H1 (cell line): Measurements from ENCODE around the gene TEKT5. TPM values are rescaled to one million over a fixed set of nuclear protein-coding genes. Genes with fewer than 3 reads are reported as not detected.

Source experiments
- CTCF ChIA-PET: fragments of 300-600 bp; sonication (Branson Sonifier 250); formaldehyde crosslinking; loops from one replicate; lab custom pipeline; 2021; ENCODE audit not compliant: partially characterized antibody; lab: Charles Lee
- POLR2A ChIA-PET: fragments of 300-600 bp; sonication (Branson Sonifier 250); formaldehyde crosslinking; loops from one replicate; lab custom pipeline; 2021; ENCODE audit warnings: inconsistent platforms; ENCODE audit not compliant: partially characterized antibody; lab: Charles Lee
- DNase-seq, 2 experiments: peaks; one replicate each; pipeline versions ENCODE4 v3.0.0 to v3.0.0-alpha.2; 2010 to 2022; ENCODE audit warnings: low spot score in 2 of 2, low read depth in 1 of 2, mixed read lengths in 1 of 2
- FAIRE-seq: peaks from 2 replicates; lab custom pipeline; 2011; peaks lifted over from hg19 to GRCh38; lab: Jason Lieb, UNC
- H2AFZ ChIP-seq: 2 replicates; pipeline ENCODE4 v1.8.1; 2012; ENCODE audit warnings: low read length, inconsistent platforms
- H2AK5ac ChIP-seq: 2 replicates; pipeline ENCODE4 v1.6.1; 2013; ENCODE audit warnings: low read depth, low read length
- H2BK120ac ChIP-seq: replicated peaks from 2 replicates; pipeline ENCODE3; 2013; ENCODE audit warnings: low read depth, low read length, inconsistent platforms
- H2BK12ac ChIP-seq: 2 replicates; pipeline ENCODE4 v1.6.1; 2013; ENCODE audit warnings: low read depth, low read length
- H2BK15ac ChIP-seq: 2 replicates; pipeline ENCODE4 v1.6.1; 2013; ENCODE audit warnings: low read length
- H2BK20ac ChIP-seq: 2 replicates; pipeline ENCODE4 v1.6.1; 2013; ENCODE audit warnings: low read length
- H2BK5ac ChIP-seq: 2 replicates; pipeline ENCODE4 v1.6.1; 2013; ENCODE audit warnings: low read depth, low read length
- H3K14ac ChIP-seq: 2 replicates; pipeline ENCODE4 v1.6.1; 2013; ENCODE audit warnings: inconsistent platforms; ENCODE audit not compliant: insufficient read length
- H3K18ac ChIP-seq: 2 replicates; pipeline ENCODE4 v1.6.1; 2013; ENCODE audit warnings: low read length; ENCODE audit errors: extremely low read depth
- H3K23ac ChIP-seq: 2 replicates; pipeline ENCODE4 v1.6.1; 2013; ENCODE audit warnings: inconsistent platforms; ENCODE audit not compliant: insufficient read length
- H3K23me2 ChIP-seq: 2 replicates; pipeline ENCODE4 v1.6.1; 2013; ENCODE audit warnings: low read depth, low read length
- H3K27ac ChIP-seq: 2 replicates; pipeline ENCODE4 v1.6.1; 2011; ENCODE audit warnings: low read depth, low read length, inconsistent platforms
- H3K27me3 ChIP-seq, 4 experiments: replicated peaks in 1 of 4; 1 replicate in 1 of 4; 2 replicates in 3 of 4; pipeline versions ENCODE4 v1.6.1 to v1.8.1; 2011 to 2013; ENCODE audit warnings: low read length in 3 of 4, mild to moderate bottlenecking in 3 of 4, inconsistent platforms in 2 of 4, mixed read lengths in 2 of 4, moderate library complexity in 1 of 4; ENCODE audit not compliant: control insufficient read depth in 3 of 4, insufficient read depth in 3 of 4; ENCODE audit errors: extremely low read depth in 1 of 4
- H3K36me3 ChIP-seq, 4 experiments: 2 replicates each; pipeline versions ENCODE4 v1.6.1 to v1.8.1; 2011 to 2013; ENCODE audit warnings: mild to moderate bottlenecking in 4 of 4, low read length in 3 of 4, moderate library complexity in 2 of 4, control low read depth in 1 of 4, inconsistent platforms in 1 of 4; ENCODE audit not compliant: insufficient read depth in 4 of 4, control insufficient read depth in 2 of 4
- H3K4ac ChIP-seq: replicated peaks from 2 replicates; pipeline ENCODE3; 2013; ENCODE audit warnings: low read length, low read depth, mixed read lengths, inconsistent platforms; ENCODE audit not compliant: insufficient read length
- H3K4me1 ChIP-seq, 4 experiments: replicated peaks in 1 of 4; 1 replicate in 1 of 4; 2 replicates in 3 of 4; pipeline versions ENCODE4 v1.6.1 to v1.8.1; 2011 to 2013; ENCODE audit warnings: low read length in 3 of 4, inconsistent platforms in 2 of 4, mixed read lengths in 1 of 4; ENCODE audit not compliant: insufficient read depth in 4 of 4, control insufficient read depth in 3 of 4
- H3K4me2 ChIP-seq, 2 experiments: 2 replicates each; pipeline versions ENCODE4 v1.6.1 to v1.8.1; 2011 to 2013; ENCODE audit warnings: low read depth in 2 of 2, low read length in 2 of 2, control low read depth in 1 of 2, inconsistent platforms in 1 of 2, mild to moderate bottlenecking in 1 of 2; ENCODE audit not compliant: insufficient read depth in 1 of 2
- H3K4me3 ChIP-seq, 4 experiments: fragments of 200-600, 300-600 bp in 1 of 4; sonication (generic), shearing (Covaris generic), sonication (Bioruptor Twin) in 1 of 4; 2 replicates each; pipeline versions ENCODE4 v1.5.1 to v1.8.1; 2011 to 2016; ENCODE audit warnings: low read length in 4 of 4, low read depth in 3 of 4, control low read depth in 2 of 4, inconsistent platforms in 2 of 4, mild to moderate bottlenecking in 2 of 4, mixed read lengths in 1 of 4, moderate library complexity in 1 of 4; ENCODE audit not compliant: insufficient read depth in 2 of 4; ENCODE audit errors: extremely low read depth in 1 of 4
- H3K56ac ChIP-seq: replicated peaks from 2 replicates; pipeline ENCODE3; 2013; ENCODE audit warnings: low read depth, mild to moderate bottlenecking, mixed read lengths, low read length, inconsistent platforms; ENCODE audit not compliant: insufficient read length
- H3K79me1 ChIP-seq: 2 replicates; pipeline ENCODE4 v1.6.1; 2013; ENCODE audit warnings: low read depth, low read length, control low read depth
- H3K79me2 ChIP-seq, 2 experiments: 2 replicates each; pipeline versions ENCODE4 v1.6.1 to v1.8.1; 2012 to 2013; ENCODE audit warnings: low read length in 2 of 2, mild to moderate bottlenecking in 2 of 2, inconsistent platforms in 1 of 2; ENCODE audit not compliant: insufficient read depth in 2 of 2, control insufficient read depth in 1 of 2
- H3K9ac ChIP-seq, 4 experiments: replicated peaks in 1 of 4; 1 replicate in 1 of 4; 2 replicates in 3 of 4; pipeline versions ENCODE4 v1.6.1 to v1.8.1; 2011 to 2013; ENCODE audit warnings: low read depth in 3 of 4, low read length in 3 of 4, control low read depth in 2 of 4, mild to moderate bottlenecking in 2 of 4, moderate library complexity in 2 of 4, inconsistent platforms in 1 of 4; ENCODE audit errors: extremely low read depth in 1 of 4
- H3K9me3 ChIP-seq, 2 experiments: 2 replicates each; pipeline versions ENCODE4 v1.6.1 to v1.8.1; 2012 to 2013; ENCODE audit warnings: mild to moderate bottlenecking in 2 of 2, moderate library complexity in 2 of 2, control low read depth in 1 of 2, inconsistent platforms in 1 of 2, low read depth in 1 of 2, low read length in 1 of 2, mixed read lengths in 1 of 2; ENCODE audit not compliant: insufficient read depth in 2 of 2
- H4K20me1 ChIP-seq, 2 experiments: replicated peaks in 1 of 2; 2 replicates each; pipeline versions ENCODE3 to v1.8.1; 2011 to 2013; ENCODE audit warnings: inconsistent platforms in 2 of 2, low read length in 2 of 2, mild to moderate bottlenecking in 1 of 2; ENCODE audit not compliant: insufficient read depth in 2 of 2, control insufficient read depth in 1 of 2
- H4K5ac ChIP-seq: 2 replicates; pipeline ENCODE4 v1.6.1; 2013; ENCODE audit warnings: low read length, low read depth, mixed read lengths, inconsistent platforms; ENCODE audit not compliant: insufficient read length
- H4K8ac ChIP-seq: 2 replicates; pipeline ENCODE4 v1.8.0; 2013; ENCODE audit warnings: mild to moderate bottlenecking, moderate library complexity, low read length, inconsistent platforms; ENCODE audit not compliant: insufficient read depth; ENCODE audit errors: extremely low read depth
- H4K91ac ChIP-seq: replicated peaks from 2 replicates; pipeline ENCODE3; 2013; ENCODE audit warnings: low read length, mixed read lengths, inconsistent platforms; ENCODE audit not compliant: insufficient read length
- CREB1 ChIP-seq: IDR thresholded peaks from 2 replicates; pipeline ENCODE4 v1.6.1; 2012; ENCODE audit warnings: inconsistent platforms
- CTCF ChIP-seq, 3 experiments: IDR thresholded peaks; 1 replicate in 2 of 3; 2 replicates in 1 of 3; pipeline versions ENCODE4 v1.5.1 to v1.6.1; 2011; ENCODE audit warnings: low read length in 3 of 3, mild to moderate bottlenecking in 3 of 3, inconsistent platforms in 2 of 3, low read depth in 1 of 3, moderate library complexity in 1 of 3; ENCODE audit not compliant: insufficient read depth in 1 of 3; ENCODE audit errors: control extremely low read depth in 1 of 3
- JUND ChIP-seq: IDR thresholded peaks from 2 replicates; pipeline ENCODE4 v1.6.1; 2011; ENCODE audit warnings: mild to moderate bottlenecking, improper control_type of control experiment, low read length
- RAD21 ChIP-seq, 2 experiments: IDR thresholded peaks in 1 of 2; conservative IDR thresholded peaks in 1 of 2; 2 replicates each; pipeline ENCODE4 v1.6.1; 2011; ENCODE audit warnings: low read depth in 2 of 2, low read length in 2 of 2, improper control_type of control experiment in 1 of 2, inconsistent platforms in 1 of 2, mild to moderate bottlenecking in 1 of 2, moderate library complexity in 1 of 2
- SIX5 ChIP-seq: IDR thresholded peaks from 2 replicates; pipeline ENCODE4 v1.6.1; 2011; ENCODE audit warnings: mild to moderate bottlenecking, low read depth, low read length
- YY1 ChIP-seq: IDR thresholded peaks from 2 replicates; pipeline ENCODE4 v1.6.1; 2011; ENCODE audit warnings: low read depth, mild to moderate bottlenecking, low read length
- WGBS, 2 experiments: shearing (Covaris generic) in 1 of 2; methylation state at CpG; one replicate each; pipeline versions ENCODE4 v1.1.6 to v1.1.7; 2013 to 2015; ENCODE audit warnings: low lambda C conversion rate in 2 of 2, mixed read lengths in 2 of 2, inconsistent platforms in 1 of 2, low coverage in 1 of 2, missing lambda C conversion rate in 1 of 2; ENCODE audit not compliant: insufficient replicate concordance in 2 of 2, insufficient coverage in 1 of 2, insufficient read length in 1 of 2; ENCODE audit errors: extremely low coverage in 1 of 2, missing lambda C conversion rate in 1 of 2; 5-methylcytosine and 5-hydroxymethylcytosine counted together
- polyA plus RNA-seq, 7 experiments: library from polyadenylated mRNA; depleted of rRNA in 3 of 7; stranded (reverse) in 5 of 7; unstranded in 2 of 7; fragments of >200 nt in 5 of 7; fragments of 200-250 nt in 2 of 7; gene quantifications; 1 replicate in 5 of 7; 2 replicates in 1 of 7; 4 replicates in 1 of 7; pipeline versions ENCODE4 v1.2.1 to v1.2.3, GENCODE V29; 2011 to 2013; ENCODE audit warnings: missing spikeins in 2 of 7, mixed read lengths in 2 of 7
- total RNA-seq: library from RNA; stranded (reverse); fragmentation: NEBNext Ultra II Directional; extraction: Animal tissue kit (Norgen Biotek cat#: 25700); gene quantifications from 2 replicates; pipeline ENCODE4 v1.2.1, GENCODE V29; 2021

Gene TEKT5
- total and polyA plus RNA-seq, 2 of the 8 experiments (the other 6 are each of a cell fraction or from before 2014, with no cell fraction given), result 0.95 TPM; not detected in 1

GRCh38 chr16:10629592-10629963 is 65.2 kb downstream of the TEKT5 start:
- Histone ChIP-seq H3K4me3 (no peak overlapping the region), H2AK5ac (no peak overlapping the region), H3K14ac (no peak overlapping the region), H3K18ac (no peak overlapping the region), H3K23ac (no peak overlapping the region), H2BK15ac (no peak overlapping the region), H2BK120ac (no peak overlapping the region), H3K4me2 (no peak overlapping the region), H3K56ac (no peak overlapping the region), H3K9me3 (0 out of 4 replicates have a peak, but pooled peaks cover 0 to 1% of the 10 kb centered on the region in 2 experiments), H2BK5ac (no peak overlapping the region), H3K79me1 (no peaks in the 10 kb centered on the region), H4K20me1 (no peaks in the 10 kb centered on the region), H2BK12ac (no peak overlapping the region; the same call in 1 of the 2 replicates), H3K27ac (no peak overlapping the region), H3K9ac (no peak overlapping the region), H2BK20ac (no peak overlapping the region), H3K4ac (no peak overlapping the region), H3K4me1 (peaks cover 0 to 2% (median 0%) of the 10 kb centered on the region in 4 experiments; a peak in 1 of 7 replicates), H3K23me2 (no peaks in the 10 kb centered on the region), H4K91ac (no peak overlapping the region), H3K36me3 (no peaks in the 10 kb centered on the region; a peak in 1 of 8 replicates), H3K27me3 (no peaks in the 10 kb centered on the region; a peak in 1 of 7 replicates), H4K8ac (no peak overlapping the region), H4K5ac (no peak overlapping the region), H2AFZ (no peak overlapping the region), H3K79me2 (no peaks in the 10 kb centered on the region)
- DNase-seq (peak in 1 of 2 experiments; percentile 59), FAIRE-seq (no peak)
- CTCF ChIA-PET, result interaction anchor here (0.6 to 3.6 kb wide), 21 partner anchors 9 to 474 kb away, joined by 3 to 19 read pairs (median 3); partner anchors contain the start of gene EMP2
- TF ChIP-seq SIX5 (no peak), JUND (no peak), YY1 (0 out of 2 replicates have a peak, but pooled peaks have one; percentile 49), RAD21 (IDR thresholded peaks at IDR 0.05 in 1 of 2, conservative IDR thresholded peaks at IDR 0.05 in 1 of 2; ENCODE audit: low read depth in 2 of 2, low read length in 2 of 2) (peak; percentile 28 to 58), CTCF (IDR thresholded peaks at IDR 0.05; ENCODE audit: control extremely low read depth in 1 of 3, insufficient read depth in 1 of 3, low read depth in 1 of 3, low read length in 3 of 3) (peak; percentile 47 to 71 (median 67)), CREB1 (peak; percentile 51; the same call in 1 of the 2 replicates)
- 61% methylated on average over 6 of the region's 6 CpGs; no CpG with 5 or more reads in 1 of the 2 experiments for WGBS, 2 experiments
- POLR2A ChIA-PET, result interaction anchor here (0.7 kb wide), 1 partner anchor 51 kb away, joined by 3 read pairs; no protein-coding TSS in a partner anchor
